NK-92 (cell line): ENCODE data around the gene RUNX2.
"Not testable (repeated sequence)": the region's sequence is repeated elsewhere in the genome, so short reads cannot be mapped to it uniquely, and the experiment has no call there.

Experiments used
- DNase-seq: peaks from one replicate; lab custom pipeline; 2025; ENCODE audit not compliant: unreplicated experiment; lab: John Stamatoyannopoulos, UW

RUNX2 gene

GRCh38 chr6:45454008-45454911, 126.1 kb downstream of the RUNX2 start:
- no peak for DNase-seq

GRCh38 chr6:45455408-45455807, 127.3 kb downstream of the RUNX2 start:
- DNase-seq: no peak

GRCh38 chr6:45457141-45457540, 129.0 kb downstream of the RUNX2 start:
- no peak for DNase-seq

- no peak for DNase-seq
These were observed 130.5 kb downstream of the RUNX2 start for GRCh38 chr6:45458672-45459071.

GRCh38 chr6:45460166-45460565, 132.0 kb downstream of the RUNX2 start:
- no peak for DNase-seq

- no peak for DNase-seq
These were observed 133.4 kb downstream of the RUNX2 start for GRCh38 chr6:45461486-45461885.

GRCh38 chr6:45462190-45463134, 134.3 kb downstream of the RUNX2 start:
- no peak for DNase-seq

- DNase-seq: no peak
These were observed 136.6 kb downstream of the RUNX2 start for GRCh38 chr6:45464685-45465084.

GRCh38 chr6:45466686-45467085, 138.6 kb downstream of the RUNX2 start:
- no peak for DNase-seq

GRCh38 chr6:45467417-45467816, 139.3 kb downstream of the RUNX2 start:
- DNase-seq: not testable (repeated sequence)

GRCh38 chr6:45467853-45468252, 139.7 kb downstream of the RUNX2 start:
- no peak for DNase-seq

GRCh38 chr6:45469663-45470062, 141.5 kb downstream of the RUNX2 start:
- DNase-seq: no peak

GRCh38 chr6:45470131-45470738, 142.1 kb downstream of the RUNX2 start:
- no peak for DNase-seq

GRCh38 chr6:45472382-45472781, 144.3 kb downstream of the RUNX2 start:
- DNase-seq: no peak

GRCh38 chr6:45473121-45473993, 145.2 kb downstream of the RUNX2 start:
- DNase-seq: no peak

GRCh38 chr6:45474376-45474775, 146.2 kb downstream of the RUNX2 start:
- no peak for DNase-seq

GRCh38 chr6:45476341-45476740, 148.2 kb downstream of the RUNX2 start:
- DNase-seq: no peak

GRCh38 chr6:45477278-45477677, 149.1 kb downstream of the RUNX2 start:
- no peak for DNase-seq

- no peak for DNase-seq
These were observed 149.7 kb downstream of the RUNX2 start for GRCh38 chr6:45477790-45478189.

GRCh38 chr6:45478240-45478639, 150.1 kb downstream of the RUNX2 start:
- DNase-seq: no peak
